ENCODE measurements around the gene WWC1.
"Not testable (repeated sequence)": the region's sequence is repeated elsewhere in the genome, so short reads cannot be mapped to it uniquely, and the experiment has no call there.

Gene WWC1

GRCh38 chr5:168308976-168309598, 17.6 kb downstream of the WWC1 start:
- no peak for TF ChIP-seq CTCF (IDR thresholded peaks at IDR 0.05; ENCODE audit: borderline replicate concordance, insufficient read depth, low read depth, low read length)
- no peak overlapping the region for H3K4me3 ChIP-seq (ENCODE audit: low read depth, low read length)

GRCh38 chr5:168310541-168310940, 19.1 kb downstream of the WWC1 start:
- H3K4me3 ChIP-seq (ENCODE audit: low read depth, low read length), result not testable (repeated sequence)

- no peak for TF ChIP-seq CTCF (IDR thresholded peaks at IDR 0.05; ENCODE audit: borderline replicate concordance, insufficient read depth, low read depth, low read length)
- no peak overlapping the region for H3K4me3 ChIP-seq (ENCODE audit: low read depth, low read length)
These were observed 19.7 kb downstream of the WWC1 start for GRCh38 chr5:168311061-168311566.

- TF ChIP-seq CTCF (IDR thresholded peaks at IDR 0.05; ENCODE audit: borderline replicate concordance, insufficient read depth, low read depth, low read length), result no peak
- H3K4me3 ChIP-seq (ENCODE audit: low read depth, low read length), result no peak overlapping the region
These were observed 21.3 kb downstream of the WWC1 start for GRCh38 chr5:168312606-168313295.

- no peak for TF ChIP-seq CTCF (IDR thresholded peaks at IDR 0.05; ENCODE audit: borderline replicate concordance, insufficient read depth, low read depth, low read length)
- no peak overlapping the region for H3K4me3 ChIP-seq (ENCODE audit: low read depth, low read length)
These were observed 22.3 kb downstream of the WWC1 start for GRCh38 chr5:168313596-168314204.

GRCh38 chr5:168314735-168315411, 23.4 kb downstream of the WWC1 start:
- TF ChIP-seq CTCF (IDR thresholded peaks at IDR 0.05; ENCODE audit: borderline replicate concordance, insufficient read depth, low read depth, low read length), result no peak
- no peak overlapping the region for H3K4me3 ChIP-seq (ENCODE audit: low read depth, low read length)

- no peak overlapping the region for H3K4me3 ChIP-seq (ENCODE audit: low read depth, low read length)
- TF ChIP-seq CTCF (IDR thresholded peaks at IDR 0.05; ENCODE audit: borderline replicate concordance, insufficient read depth, low read depth, low read length), result no peak
These were observed 24.1 kb downstream of the WWC1 start for GRCh38 chr5:168315416-168316138.
